Measurements from ENCODE around the gene FOXJ1.

GRCh38 chr17:76179496-76180467, 38.7 kb upstream of the FOXJ1 start:
- TF ChIP-seq MAX (IDR thresholded peaks at IDR 0.05) = no peak
- TF ChIP-seq TFCP2L1 (CRISPR knock-in tag; IDR thresholded peaks at IDR 0.05) = no peak
- TF ChIP-seq CEBPB (IDR thresholded peaks at IDR 0.05) = no peak
- TF ChIP-seq REST (IDR thresholded peaks at IDR 0.05) = no peak
- no peak for TF ChIP-seq USF2 (IDR thresholded peaks at IDR 0.05)
- TF ChIP-seq CHD4 (IDR thresholded peaks at IDR 0.05; ENCODE audit: borderline replicate concordance) = no peak
- TF ChIP-seq FOSL2 (IDR thresholded peaks at IDR 0.05) = no peak
- TF ChIP-seq FOSL2 (CRISPR knock-in tag; IDR thresholded peaks at IDR 0.05) = no peak
- TF ChIP-seq EP300 (IDR thresholded peaks at IDR 0.05) = no peak
- TF ChIP-seq CTCF (IDR thresholded peaks at IDR 0.05) = no peak
- no peak for TF ChIP-seq HMGXB4 (CRISPR knock-in tag; IDR thresholded peaks at IDR 0.05; ENCODE audit: borderline replicate concordance)
